Cardiac muscle cell (in vitro differentiated cells and primary cell): ENCODE data around the gene DESI1. TPM values are rescaled to one million over a fixed set of nuclear protein-coding genes. Genes with fewer than 3 reads are reported as not detected.

Experiments used
- DNase-seq, 2 donors: peaks; one replicate each; pipeline versions ENCODE4 v3.0.0 to v3.0.0-alpha.2; 2010 to 2017; ENCODE audit warnings: low read depth in 1 of 2, low spot score in 1 of 2
- H3K27ac ChIP-seq: fragments of 200-600 bp; sonication (generic); 2 replicates; pipeline ENCODE4 v1.5.1; 2016
- H3K27me3 ChIP-seq: fragments of 200-600 bp; sonication (generic); 2 replicates; pipeline ENCODE4 v1.6.0; 2016; ENCODE audit warnings: control low read depth
- H3K36me3 ChIP-seq: fragments of 200-600 bp; sonication (generic); 2 replicates; pipeline ENCODE4 v1.5.1; 2016; ENCODE audit warnings: control low read depth
- H3K4me1 ChIP-seq: fragments of 200-600 bp; sonication (generic); 2 replicates; pipeline ENCODE4 v1.8.1; 2017; ENCODE audit warnings: low read depth, mild to moderate bottlenecking, mixed run types
- H3K4me3 ChIP-seq: fragments of 200-600 bp; sonication (generic); 2 replicates; pipeline ENCODE4 v1.5.1; 2016; ENCODE audit warnings: mild to moderate bottlenecking
- H3K9me3 ChIP-seq: fragments of 200-600 bp; sonication (generic); 2 replicates; pipeline ENCODE4 v1.5.1; 2017; ENCODE audit warnings: low read depth, mild to moderate bottlenecking, control low read depth
- polyA plus RNA-seq: library from polyadenylated mRNA; unstranded; fragments of >200 nt; fragmentation: Nextera tagmentation; extraction: Ambion mirVana; gene quantifications from 2 replicates; pipeline ENCODE4 v1.2.1, GENCODE V29; 2016
- total RNA-seq: library from RNA; depleted of rRNA; stranded (reverse); fragments of >200 nt; gene quantifications from 2 replicates; pipeline ENCODE4 v1.2.3, GENCODE V29; 2016
- TF ChIP-seq, protein P1 (sequence below): IDR thresholded peaks from 2 replicates; pipeline ENCODE4 v1.5.1; 2012; ENCODE audit warnings: low read depth, mild to moderate bottlenecking, low read length

Gene DESI1
- total and polyA plus RNA-seq, 2 experiments from 2014 or later, result 27.3 to 34.2 TPM

DNA sequence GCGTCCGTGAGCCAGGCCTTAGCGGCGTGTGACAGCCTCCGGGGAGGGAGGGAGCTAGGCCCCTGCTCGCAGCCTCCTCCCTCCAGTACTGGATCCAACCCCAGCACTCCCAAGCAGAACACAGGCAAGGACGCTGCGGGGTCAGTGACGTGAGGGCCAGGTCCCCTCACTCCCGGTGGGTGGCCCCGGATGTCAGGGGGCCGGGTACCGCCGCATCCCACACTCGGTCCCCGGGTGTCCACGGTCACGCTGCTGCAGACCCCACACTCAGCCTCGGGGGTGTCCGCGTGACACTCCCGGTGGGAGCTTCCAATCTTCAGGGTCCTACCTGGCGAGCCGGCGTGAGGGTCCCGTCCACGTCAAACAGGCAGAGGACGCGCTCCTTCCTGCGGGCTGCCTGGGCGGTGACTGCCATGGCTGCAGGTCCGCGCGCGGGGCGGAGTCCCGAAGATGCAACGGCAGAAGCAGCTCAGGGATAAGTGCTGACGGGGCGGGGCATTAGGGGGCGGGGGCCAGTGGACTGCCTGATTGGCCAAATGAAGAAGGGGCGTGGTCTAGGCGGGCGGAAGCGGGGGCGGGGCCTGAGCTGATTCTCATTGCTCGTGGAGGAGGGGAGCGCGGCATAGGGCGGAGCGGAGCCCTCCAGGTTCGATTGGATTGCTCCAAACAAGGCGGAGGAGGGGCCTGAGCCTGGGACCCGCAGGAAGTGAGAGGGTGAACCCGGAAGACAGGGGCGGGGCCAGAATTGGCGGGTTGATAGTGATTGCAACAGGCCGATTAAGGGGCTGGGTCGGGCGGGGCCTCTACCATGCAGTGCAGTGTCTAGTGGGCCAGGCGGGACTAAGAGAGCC is 31.2 kb downstream of the DESI1 start, which contains the start of gene PMM1:
Gene PMM1 (minus strand): TSS at position 450 of the 851 bp plus-strand sequence. CDS start 35 bp downstream, at position 415.
- no peaks in the 10 kb centered on the region for H3K4me1 ChIP-seq
- peak within 1 kb of the TSS; percentile 81 for H3K4me3 ChIP-seq
- no peaks in the 10 kb centered on the region for H3K36me3 ChIP-seq
- TF ChIP-seq, protein P1, sequence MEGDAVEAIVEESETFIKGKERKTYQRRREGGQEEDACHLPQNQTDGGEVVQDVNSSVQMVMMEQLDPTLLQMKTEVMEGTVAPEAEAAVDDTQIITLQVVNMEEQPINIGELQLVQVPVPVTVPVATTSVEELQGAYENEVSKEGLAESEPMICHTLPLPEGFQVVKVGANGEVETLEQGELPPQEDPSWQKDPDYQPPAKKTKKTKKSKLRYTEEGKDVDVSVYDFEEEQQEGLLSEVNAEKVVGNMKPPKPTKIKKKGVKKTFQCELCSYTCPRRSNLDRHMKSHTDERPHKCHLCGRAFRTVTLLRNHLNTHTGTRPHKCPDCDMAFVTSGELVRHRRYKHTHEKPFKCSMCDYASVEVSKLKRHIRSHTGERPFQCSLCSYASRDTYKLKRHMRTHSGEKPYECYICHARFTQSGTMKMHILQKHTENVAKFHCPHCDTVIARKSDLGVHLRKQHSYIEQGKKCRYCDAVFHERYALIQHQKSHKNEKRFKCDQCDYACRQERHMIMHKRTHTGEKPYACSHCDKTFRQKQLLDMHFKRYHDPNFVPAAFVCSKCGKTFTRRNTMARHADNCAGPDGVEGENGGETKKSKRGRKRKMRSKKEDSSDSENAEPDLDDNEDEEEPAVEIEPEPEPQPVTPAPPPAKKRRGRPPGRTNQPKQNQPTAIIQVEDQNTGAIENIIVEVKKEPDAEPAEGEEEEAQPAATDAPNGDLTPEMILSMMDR, result no peak
- peak within 1 kb of the TSS; percentile 34 for H3K27ac ChIP-seq
- H3K27me3 ChIP-seq, result no peaks in the 10 kb centered on the region
- peak; percentile 100 for DNase-seq
- no peaks in the 10 kb centered on the region for H3K9me3 ChIP-seq

DNA sequence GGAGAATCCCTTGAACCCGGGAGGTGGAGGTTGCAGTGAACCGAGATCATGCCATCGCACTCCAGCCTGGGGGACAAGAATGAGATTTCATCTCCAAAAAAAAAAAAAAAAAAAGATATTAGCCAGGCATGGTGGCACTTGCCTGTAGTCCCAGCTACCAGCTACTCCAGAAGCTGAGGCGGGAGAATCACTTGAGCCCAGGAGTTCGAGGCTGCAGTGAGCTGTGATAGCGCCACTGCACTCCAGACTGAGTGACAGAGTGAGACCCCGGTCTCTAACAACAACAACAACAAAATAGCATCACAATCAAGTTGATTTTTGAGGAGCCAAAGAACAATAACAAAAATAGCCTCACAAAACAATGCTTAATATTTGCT is 33.5 kb downstream of the DESI1 start:
- Histone ChIP-seq H3K27ac (no peak overlapping the region), H3K27me3 (no peaks in the 10 kb centered on the region), H3K36me3 (no peaks in the 10 kb centered on the region), H3K9me3 (no peaks in the 10 kb centered on the region), H3K4me3 (no peak overlapping the region), H3K4me1 (no peaks in the 10 kb centered on the region)
- no peak for DNase-seq
- TF ChIP-seq, protein P1, result no peak

DNA sequence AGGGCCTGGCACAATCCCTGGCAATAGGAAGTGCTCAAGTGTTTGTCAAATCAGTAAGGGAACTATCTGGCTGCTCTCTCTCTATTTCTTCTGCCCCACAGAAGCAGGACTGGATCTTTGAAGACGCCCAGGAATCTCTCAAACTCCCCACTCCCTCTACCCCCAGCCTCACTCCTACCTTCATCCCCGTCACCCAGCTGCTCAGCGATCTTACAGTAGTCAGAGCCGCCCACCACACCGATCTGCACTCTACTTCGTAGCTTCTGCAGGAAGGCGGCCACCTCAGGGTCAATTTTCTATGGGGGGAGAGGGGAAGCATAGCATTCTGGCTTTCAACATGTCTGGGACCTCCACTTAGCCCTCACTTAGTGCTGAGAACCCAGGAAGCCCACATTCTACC is 34.9 kb downstream of the DESI1 start:
- H3K9me3 ChIP-seq, result no peaks in the 10 kb centered on the region
- TF ChIP-seq, protein P1, result no peak
- DNase-seq, result no peak
- H3K36me3 ChIP-seq, result no peaks in the 10 kb centered on the region
- no peaks in the 10 kb centered on the region for H3K27me3 ChIP-seq
- no peak overlapping the region for H3K27ac ChIP-seq
- H3K4me3 ChIP-seq, result no peak overlapping the region
- no peaks in the 10 kb centered on the region for H3K4me1 ChIP-seq

DNA sequence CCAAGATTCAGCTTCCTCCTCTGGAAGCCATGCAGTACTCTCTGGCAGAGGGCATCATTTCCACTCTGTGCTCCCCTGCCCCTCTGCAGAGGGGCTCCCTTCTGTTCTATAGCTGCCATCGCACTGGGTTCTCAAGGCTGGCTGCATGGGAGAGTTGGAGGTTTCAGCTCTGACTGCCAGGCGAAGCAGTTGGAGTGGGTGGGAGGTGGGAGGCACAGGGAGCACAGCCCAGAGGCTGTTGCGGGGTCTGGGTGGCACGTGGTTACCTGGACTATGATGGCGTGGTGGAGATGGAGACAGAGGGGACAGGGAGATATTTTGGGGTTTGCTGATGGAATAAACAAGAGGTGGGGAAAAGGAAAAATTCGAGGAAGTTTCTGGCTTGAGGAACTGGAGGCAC is 36.0 kb downstream of the DESI1 start:
- Histone ChIP-seq H3K9me3 (no peaks in the 10 kb centered on the region), H3K27me3 (no peaks in the 10 kb centered on the region), H3K27ac (no peak overlapping the region), H3K36me3 (no peaks in the 10 kb centered on the region), H3K4me3 (no peak overlapping the region), H3K4me1 (no peaks in the 10 kb centered on the region)
- DNase-seq, result no peak
- TF ChIP-seq, protein P1, result no peak

DNA sequence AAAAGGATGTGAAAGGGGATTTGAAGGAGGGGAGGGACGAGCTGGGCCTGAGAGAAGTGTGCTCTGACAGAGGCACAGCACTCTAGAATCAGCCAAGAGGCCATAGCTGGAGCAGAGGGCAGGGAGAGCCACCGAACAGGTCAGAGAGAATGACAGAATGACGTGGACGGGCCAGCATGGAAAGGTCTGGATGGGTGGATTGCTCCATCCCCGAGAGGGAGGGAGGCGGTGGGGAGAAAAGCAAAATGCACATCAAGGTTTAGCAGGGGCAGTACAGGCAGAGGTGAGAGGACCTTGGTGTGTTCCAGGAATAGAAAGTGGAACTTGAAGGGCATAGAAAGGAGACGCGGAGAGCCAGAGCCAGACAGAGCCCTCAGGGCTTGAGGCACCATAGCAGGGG is 38.1 kb downstream of the DESI1 start:
- no peak overlapping the region for H3K4me3 ChIP-seq
- peak overlapping the region; percentile 78 for H3K27ac ChIP-seq
- no peaks in the 10 kb centered on the region for H3K36me3 ChIP-seq
- TF ChIP-seq, protein P1, result no peak
- H3K9me3 ChIP-seq, result no peaks in the 10 kb centered on the region
- DNase-seq, result peak in 1 of 2 donors; percentile 29
- no peaks in the 10 kb centered on the region for H3K27me3 ChIP-seq
- H3K4me1 ChIP-seq, result no peaks in the 10 kb centered on the region
